CD4-positive, alpha-beta T cell treated with Interleukin-1 beta for 1 hour (primary cell): Measurements from ENCODE around the gene SPATA3.
A peak's percentile ranks its signal among the peaks of the same experiment; 100 is the strongest.

Experiments
- DNase-seq, 2 donors: peaks; one replicate each; pipeline ENCODE4 v3.0.0-alpha.2; 2020 to 2022

Gene SPATA3

DNA sequence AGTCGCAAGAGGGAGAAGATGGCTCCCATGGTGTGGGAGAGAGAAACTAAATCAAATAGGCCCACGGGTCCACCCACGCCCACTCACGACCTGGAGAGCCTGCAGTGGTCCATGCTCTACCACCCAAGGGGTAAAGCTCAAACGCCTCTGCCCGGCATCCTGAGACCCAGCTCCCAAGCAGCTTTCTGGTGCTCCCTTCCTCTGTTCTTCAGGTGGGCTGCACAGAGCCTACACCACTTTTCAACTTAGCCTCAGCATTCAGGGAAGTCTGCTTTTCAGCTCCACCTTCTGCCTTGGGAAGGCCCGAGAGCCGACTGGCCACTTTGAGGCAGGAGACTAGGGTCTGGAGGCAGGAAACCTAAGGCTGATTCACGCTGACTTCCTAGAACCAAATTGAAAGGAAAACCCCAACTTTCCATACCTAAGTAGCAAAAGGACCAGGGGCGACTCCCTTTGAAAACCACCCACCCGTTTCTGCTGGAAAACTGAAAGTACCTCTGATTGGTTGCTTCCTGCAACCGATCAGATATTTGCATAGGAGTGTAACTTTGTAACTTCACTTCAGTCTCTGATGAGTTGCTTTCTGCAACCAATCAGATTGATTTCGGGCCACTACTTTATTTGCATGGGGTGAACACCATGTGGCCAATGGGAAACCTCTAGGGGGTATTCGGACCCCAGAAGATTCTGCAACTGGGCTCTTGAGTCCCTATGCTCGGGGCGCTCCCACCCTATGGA lies 26.8 kb upstream of the SPATA3 start:
- DNase-seq = no peak

- no peak for DNase-seq
These were observed 26.3 kb upstream of the SPATA3 start for GRCh38 chr2:230969659-230970015.

- DNase-seq = no peak
These were observed 23.9 kb upstream of the SPATA3 start for GRCh38 chr2:230972046-230972445.

DNA sequence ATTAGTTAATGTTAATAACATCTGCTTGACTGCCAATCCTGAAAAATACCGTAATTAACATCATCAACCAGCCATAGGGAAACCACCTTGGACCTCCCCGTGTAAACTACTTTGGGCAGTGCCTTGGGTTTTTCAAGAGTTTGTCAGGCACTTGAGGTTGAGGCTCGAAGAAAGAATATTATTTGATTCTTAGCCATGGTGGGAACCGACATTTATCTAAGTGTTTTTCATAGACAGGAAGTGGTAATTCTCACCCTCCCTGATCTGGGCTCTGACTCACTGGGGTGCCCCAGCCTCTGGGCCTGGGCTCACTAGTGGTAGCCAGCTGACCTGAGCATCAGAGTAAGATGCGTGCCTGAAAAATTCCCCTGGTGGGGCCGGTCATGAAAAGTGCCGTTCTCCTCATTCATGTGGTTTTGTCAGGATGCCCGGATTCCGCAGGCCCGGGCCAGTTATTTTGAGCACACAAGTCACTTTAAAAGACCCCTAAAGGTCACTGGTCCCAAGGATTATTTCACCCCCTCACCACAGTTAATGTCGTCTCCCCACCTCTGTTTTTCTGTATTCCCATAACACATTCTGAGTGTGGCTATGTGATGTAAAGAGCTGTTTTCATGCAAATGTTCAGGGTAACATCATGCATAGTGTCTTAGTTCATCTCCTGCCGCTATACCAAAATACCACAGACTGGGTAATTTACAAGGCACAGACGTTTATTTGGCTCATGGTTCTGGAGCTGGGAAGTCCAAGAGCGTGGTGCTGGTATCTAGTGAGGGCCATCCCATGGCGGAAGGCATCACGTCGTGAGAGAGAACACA lies 21.6 kb upstream of the SPATA3 start:
- DNase-seq = peak; percentile 79 to 85

GRCh38 chr2:230975927-230976326 lies 20.0 kb upstream of the SPATA3 start:
- DNase-seq = no peak

DNA sequence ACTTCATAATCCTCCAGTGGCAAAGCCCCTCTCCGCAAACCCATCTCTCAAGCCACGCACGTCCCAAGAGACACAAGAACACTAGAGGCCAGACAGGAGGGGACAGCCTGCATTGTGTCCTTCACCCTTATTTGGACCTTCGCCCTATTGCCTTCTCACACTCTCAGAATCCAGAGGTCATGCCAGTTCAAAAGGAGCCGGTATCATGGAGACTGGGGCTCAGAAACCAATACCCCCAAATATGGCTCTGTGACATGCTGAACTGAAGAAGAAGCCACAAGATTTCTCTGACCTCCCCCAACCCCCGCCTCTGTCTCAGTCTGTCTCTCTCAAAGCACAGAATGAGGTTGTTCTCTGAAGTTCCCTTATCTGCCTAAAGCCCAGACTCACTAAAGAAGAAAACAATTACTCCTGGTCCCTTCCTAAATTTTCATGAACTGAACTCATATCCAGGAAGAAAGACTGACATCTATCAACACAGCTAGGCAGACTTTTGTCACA lies 19.2 kb upstream of the SPATA3 start:
- no peak for DNase-seq

GRCh38 chr2:230980468-230980867 lies 15.5 kb upstream of the SPATA3 start:
- DNase-seq = no peak

DNA sequence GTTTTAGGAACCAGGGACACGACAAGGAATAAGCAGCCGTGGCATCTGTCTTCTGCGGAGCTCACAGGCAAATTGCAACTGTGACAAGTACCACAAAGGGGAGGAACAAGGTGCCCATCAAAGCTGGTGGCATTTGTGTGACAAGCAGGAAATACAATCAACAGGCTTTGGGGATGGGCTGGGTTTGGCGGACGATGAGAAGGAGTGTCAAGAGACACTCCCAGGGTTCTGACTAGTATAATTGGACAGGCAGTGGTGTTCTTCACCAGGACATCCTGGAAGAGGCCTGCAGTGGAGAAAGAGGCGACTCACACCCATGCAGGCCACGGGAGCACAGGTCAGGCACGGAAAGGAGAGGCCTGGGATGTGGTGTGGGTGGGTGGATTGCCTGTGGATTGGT lies 14.2 kb upstream of the SPATA3 start:
- DNase-seq = peak in 1 of 2 donors; percentile 37

DNA sequence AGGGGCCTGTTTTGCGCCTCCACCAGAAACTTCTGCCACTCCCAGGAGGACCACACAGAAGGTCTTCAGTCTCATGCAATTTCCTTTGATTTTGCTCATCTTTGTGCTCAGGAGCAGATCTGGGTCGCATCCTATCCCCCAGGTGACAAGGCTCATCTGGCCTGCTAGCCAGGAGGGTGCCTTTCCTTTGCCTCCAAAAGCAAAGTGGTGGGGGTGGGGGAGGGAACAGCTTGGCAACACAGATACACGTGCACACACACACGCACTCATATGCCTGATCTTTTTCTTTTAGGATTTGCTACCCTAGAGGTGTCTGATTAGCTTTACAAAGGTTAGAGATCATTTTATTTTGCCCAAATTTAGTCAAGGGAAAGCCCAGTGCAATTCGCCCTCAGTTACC lies 13.8 kb upstream of the SPATA3 start:
- DNase-seq = no peak

- DNase-seq = no peak
These were observed 13.4 kb upstream of the SPATA3 start for GRCh38 chr2:230982528-230982927.

GRCh38 chr2:230983566-230983965 lies 12.4 kb upstream of the SPATA3 start:
- DNase-seq = no peak

DNA sequence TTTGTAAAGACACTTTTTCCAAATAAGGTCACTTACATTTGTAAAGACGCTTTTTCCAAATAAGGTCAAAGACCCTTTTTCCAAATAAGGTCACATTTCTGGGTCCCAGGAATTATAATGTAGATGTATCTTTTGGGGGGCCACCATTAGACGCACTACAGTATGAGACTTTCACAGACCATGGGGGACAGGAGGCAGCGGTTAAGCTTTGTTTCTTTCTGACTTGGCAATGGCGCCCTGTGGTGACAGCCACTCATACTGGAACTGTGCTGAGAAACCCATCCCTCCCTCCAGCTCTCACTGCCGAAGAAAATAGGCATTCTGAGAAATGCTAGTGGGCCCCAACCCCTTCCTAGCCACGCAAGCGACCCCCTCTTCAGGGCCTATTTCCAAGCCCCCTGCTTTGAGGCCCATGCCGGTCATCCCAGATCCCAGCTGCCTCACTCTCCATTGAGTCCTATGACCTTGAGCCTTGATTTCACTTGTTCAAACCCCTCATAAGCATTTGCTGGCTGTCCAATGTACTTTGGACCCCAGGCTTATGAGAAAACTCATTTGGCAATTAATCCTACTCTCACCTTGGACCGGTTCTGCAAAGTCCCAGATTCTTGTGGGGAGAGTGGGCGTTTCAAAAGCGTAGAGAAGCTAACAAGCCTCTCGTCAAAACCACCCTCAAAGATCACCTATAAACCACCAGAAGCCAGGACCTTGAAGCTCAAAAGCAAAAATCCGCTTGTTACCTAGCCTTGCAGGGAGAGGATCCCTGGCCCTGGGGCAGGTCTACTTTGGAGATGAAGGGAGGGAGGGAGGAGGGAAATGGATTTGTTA lies 11.3 kb upstream of the SPATA3 start:
- no peak for DNase-seq

DNA sequence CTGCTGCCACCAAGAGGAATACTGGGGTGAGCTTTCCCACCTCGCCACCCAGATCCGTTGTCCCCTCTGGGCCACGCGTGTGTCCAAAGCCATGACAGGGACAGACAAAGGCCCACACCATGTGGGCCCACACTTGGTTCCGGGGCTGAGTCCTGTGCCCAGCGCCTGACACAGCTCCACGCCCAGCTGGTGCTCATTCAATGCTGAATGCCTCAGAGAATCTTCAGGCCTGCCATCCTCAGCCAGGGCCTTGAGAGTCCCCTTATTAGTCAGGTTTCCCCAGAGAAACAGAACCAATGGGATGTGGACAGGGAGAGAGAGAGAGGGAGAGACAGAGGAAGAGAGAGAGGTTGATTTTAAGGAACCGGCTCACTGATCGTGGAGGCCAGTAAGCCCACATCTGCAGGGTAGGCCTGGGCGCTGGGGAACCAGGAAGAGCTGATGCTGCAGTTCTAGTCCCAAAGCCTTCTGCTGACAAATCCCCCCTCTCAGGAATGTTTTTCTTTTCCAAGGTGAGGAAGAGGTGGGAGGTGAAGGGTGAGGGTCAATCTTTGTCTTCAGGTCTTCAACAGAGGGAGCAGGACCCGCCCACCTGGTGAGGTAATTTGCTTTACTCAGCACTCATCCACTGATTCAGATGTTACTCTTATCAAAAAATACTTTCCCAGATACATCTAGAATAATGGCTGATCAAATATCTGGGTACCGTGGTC lies 10.2 kb upstream of the SPATA3 start:
- DNase-seq = no peak

DNA sequence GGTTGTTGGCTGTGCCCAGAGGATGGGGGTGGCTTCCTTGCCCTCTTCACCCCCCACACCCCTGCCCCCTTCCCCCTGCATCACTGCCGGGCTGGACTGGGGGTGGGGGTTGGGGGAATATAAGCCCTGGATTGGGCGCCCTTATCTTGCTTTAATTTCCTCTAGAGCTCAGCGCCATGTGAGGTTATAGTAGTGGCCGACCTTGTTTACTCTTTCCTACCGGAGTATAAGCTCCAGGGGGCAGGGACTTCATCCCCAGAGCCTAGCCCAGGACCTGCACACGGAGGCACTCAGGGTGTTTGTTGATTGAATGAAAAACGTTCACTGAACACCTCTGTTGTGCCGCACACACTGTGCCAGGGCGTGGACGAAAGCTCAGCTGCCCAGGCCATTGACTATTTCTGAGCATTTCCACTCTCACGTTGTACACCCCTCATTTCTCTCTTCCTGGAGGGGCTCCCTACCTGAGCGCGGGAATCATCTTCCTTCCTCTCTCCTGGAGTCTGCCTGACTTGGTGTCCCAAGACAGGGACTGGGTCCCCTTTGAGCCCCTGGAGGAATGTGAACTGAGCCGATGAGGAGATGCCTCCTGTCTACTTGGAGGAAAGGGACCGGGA lies 9.3 kb upstream of the SPATA3 start:
- no peak for DNase-seq

DNA sequence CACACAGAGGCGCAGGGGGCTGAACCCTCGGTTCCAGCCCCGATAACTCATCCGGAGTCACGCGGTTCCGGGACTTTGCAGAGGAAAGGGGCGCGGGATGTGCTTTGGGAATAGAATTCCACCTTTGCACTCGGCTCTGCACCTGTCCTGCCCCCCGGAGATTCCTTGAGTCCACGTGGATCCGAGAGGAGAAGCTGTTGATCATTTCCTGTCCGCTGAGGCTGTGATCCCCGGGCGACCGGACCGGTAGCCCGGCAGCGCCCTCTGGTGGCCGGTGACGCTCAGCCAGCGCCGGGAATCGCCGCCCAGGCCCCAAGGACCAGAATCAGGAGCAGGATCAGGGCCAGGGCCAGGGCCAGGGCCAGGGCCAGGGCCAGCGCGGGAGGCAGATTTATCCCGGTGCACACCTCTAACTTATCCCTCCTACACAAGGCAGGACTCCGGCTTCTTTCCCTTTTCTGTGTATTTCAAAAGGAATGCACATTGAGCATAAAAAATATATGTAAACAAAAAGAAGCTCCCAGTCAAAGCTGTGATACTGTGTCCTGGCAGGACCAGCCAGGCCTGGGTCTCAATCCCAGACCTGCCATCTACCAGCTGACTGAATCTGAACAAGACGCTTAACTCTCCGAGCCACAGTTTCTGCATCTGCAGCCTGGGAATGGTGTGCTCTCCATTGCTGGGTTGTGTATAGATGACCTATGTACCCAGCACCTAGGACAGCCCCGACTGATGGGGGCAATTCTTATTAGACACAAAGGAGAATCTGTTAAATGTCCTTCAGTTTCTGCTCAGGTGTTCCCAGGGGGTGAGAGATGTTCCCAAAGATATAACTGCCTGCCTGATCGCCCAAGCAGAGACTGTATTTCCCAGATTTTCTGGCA lies 8.5 kb upstream of the SPATA3 start:
- peak; percentile 71 to 74 for DNase-seq

- DNase-seq = no peak
These were observed 6.2 kb upstream of the SPATA3 start for GRCh38 chr2:230989731-230990130.

GRCh38 chr2:230990131-230990898 lies 5.6 kb upstream of the SPATA3 start:
- no peak for DNase-seq

DNA sequence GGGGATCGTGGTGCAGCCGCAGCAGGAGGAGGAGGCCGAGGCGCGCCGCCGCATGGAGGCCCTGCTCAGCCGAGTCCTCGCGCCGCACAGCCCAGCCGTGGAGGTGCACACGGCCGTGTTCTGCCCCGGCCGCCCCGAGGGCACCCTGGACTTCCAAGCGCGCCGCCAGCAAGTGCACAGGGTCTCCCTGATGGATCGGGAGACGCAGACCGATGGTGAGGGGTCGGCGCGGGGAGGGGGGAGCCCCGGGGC lies 5.1 kb upstream of the SPATA3 start:
- DNase-seq = no peak

- no peak for DNase-seq
These were observed 4.3 kb upstream of the SPATA3 start for GRCh38 chr2:230991598-230991997.

DNA sequence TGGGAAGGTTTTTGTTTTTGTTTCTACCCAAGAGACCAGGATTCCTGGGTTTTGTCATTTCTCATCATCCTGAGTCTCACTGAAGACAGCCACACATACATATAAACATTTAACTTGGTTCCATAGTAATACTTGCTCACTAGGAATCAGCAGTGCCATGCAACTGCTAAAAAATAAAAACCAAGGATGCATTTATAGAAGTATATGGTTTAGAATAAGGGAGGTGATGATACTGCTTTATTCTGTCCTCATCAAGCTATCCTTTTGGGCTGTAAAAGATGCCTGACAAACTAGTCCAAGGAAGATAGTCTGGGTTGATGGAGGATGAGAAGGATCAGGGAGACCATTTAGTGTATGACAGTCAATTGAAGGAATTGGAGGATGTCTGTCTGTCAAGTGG lies 740 bp downstream of the SPATA3 start:
- DNase-seq = no peak

DNA sequence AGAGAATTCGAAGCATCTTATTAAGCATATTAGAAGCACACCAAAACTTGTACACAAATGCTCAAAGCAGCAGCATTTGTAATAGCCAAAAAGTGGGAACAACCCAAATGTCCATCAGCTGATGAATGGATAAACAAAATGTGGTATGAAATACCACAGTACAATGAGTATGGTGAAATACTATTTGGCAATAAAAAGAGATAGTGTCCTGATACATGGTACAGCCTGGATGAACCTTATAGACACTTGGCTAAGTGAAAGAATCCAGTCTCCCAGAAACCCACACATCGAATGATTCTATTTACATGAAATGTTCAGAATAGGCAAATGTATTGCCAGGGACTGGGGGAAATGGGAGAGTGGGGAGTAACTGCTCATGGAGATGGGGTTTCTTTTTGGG lies 3.0 kb downstream of the SPATA3 start:
- DNase-seq = no peak
